A549 (cell line): ENCODE measurements around the gene AK1.

Experiments used
- CTCF ChIP-seq: fragments of >200 bp; sonication (Bioruptor Twin); formaldehyde crosslinking; IDR thresholded peaks from 3 replicates; pipeline ENCODE4 v1.5.1; 2016
- FOSL2 ChIP-seq, 2 experiments: fragments of 450-650 bp in 1 of 2; fragments of >200 bp in 1 of 2; sonication (Bioruptor Twin) in 1 of 2; formaldehyde crosslinking; IDR thresholded peaks; 2 replicates each; pipeline versions ENCODE4 v1.5.0 to v1.6.1; 2016 to 2020; ENCODE audit warnings: mild to moderate bottlenecking in 1 of 2, moderate library complexity in 1 of 2
- JUN ChIP-seq, 2 experiments: fragments of >200 bp; sonication (Bioruptor Twin); formaldehyde crosslinking; IDR thresholded peaks; 2 replicates in 1 of 2; 3 replicates in 1 of 2; pipeline ENCODE4 v1.6.1; 2016 to 2017
- MAX ChIP-seq: IDR thresholded peaks from 2 replicates; pipeline ENCODE4 v1.6.1; 2012
- MYC ChIP-seq: IDR thresholded peaks from 2 replicates; pipeline ENCODE4 v1.6.1; 2012; ENCODE audit warnings: mild to moderate bottlenecking, inconsistent platforms, low read length, improper control_type of control experiment, borderline replicate concordance
- PBX3 ChIP-seq: IDR thresholded peaks from 2 replicates; pipeline ENCODE4 v1.6.1; 2012
- POLR2A ChIP-seq: IDR thresholded peaks from 2 replicates; pipeline ENCODE4 v1.6.1; 2012; ENCODE audit warnings: mild to moderate bottlenecking, low read length
- POLR2AphosphoS2 ChIP-seq: conservative IDR thresholded peaks from 2 replicates; pipeline ENCODE4 v1.6.1; 2012; ENCODE audit warnings: low read length, improper control_type of control experiment, inconsistent platforms
- RFX5 ChIP-seq: fragments of 450-650 bp; IDR thresholded peaks from 2 replicates; pipeline ENCODE4 v1.7.1; 2014; ENCODE audit warnings: antibody characterized with exemption, mild to moderate bottlenecking, moderate library complexity

- TF ChIP-seq CTCF (no peak), MYC (no peak), FOSL2 (IDR thresholded peaks at IDR 0.05) (no peak), FOSL2 (CRISPR knock-in tag; IDR thresholded peaks at IDR 0.05) (no peak), POLR2A (no peak), PBX3 (no peak), JUN (IDR thresholded peaks at IDR 0.05) (no peak), POLR2AphosphoS2 (no peak), RFX5 (no peak), MAX (no peak)
These were observed 32.4 kb upstream of the AK1 start for GRCh38 chr9:127909839-127910273.
